KBM-7 (cell line): Measurements from ENCODE around the gene PARP2.
A peak's percentile ranks its signal among the peaks of the same experiment; 100 is the strongest.

Experiments used
- DNase-seq: peaks from one replicate; pipeline ENCODE4 v3.0.0-alpha.2; 2015
- in situ Hi-C: fragments of 300-500 bp; cut with MboI; formaldehyde crosslinking; loops from 2 replicates; pipeline ENCODE4 v1.14.3; 2020; ENCODE audit warnings: low sequenced_read_pairs, low pct_unique_long_range_greater_than_20kb, mixed read lengths

Gene PARP2

GRCh38 chr14:20384321-20384720 is 40.9 kb downstream of the PARP2 start:
- DNase-seq: no peak
- in situ Hi-C loops: no loop called here

GRCh38 chr14:20384886-20385285 is 41.5 kb downstream of the PARP2 start:
- in situ Hi-C loops: no loop called here
- DNase-seq: no peak

- DNase-seq: no peak
- in situ Hi-C loops: no loop called here
Measured at GRCh38 chr14:20386276-20386855, 42.9 kb downstream of the PARP2 start.

GRCh38 chr14:20387576-20387975 is 44.1 kb downstream of the PARP2 start:
- peak; percentile 76 for DNase-seq
- in situ Hi-C loops: no loop called here

GRCh38 chr14:20388159-20388558 is 44.7 kb downstream of the PARP2 start:
- in situ Hi-C loops: no loop called here
- DNase-seq: no peak

DNA sequence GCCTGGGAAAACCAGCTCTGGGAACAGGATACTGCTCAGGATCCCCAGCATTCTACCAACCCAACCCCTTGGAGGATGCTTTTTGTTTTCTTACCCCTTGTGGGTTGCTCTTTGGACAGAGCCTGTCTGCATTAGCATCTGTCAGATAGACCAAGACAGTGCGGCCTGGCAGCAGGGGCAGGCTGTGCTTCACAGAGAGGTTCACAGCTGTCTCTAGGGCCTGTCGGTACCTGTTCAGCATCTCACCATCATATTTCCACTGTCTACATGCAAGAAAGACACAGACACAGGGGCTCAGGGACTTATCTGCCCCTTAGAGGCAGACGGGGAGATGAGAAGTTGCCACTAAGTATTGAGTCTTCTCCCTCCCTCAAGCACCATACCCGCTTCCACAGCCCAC is 48.1 kb downstream of the PARP2 start:
- DNase-seq: no peak
- in situ Hi-C loops: no loop called here

DNA sequence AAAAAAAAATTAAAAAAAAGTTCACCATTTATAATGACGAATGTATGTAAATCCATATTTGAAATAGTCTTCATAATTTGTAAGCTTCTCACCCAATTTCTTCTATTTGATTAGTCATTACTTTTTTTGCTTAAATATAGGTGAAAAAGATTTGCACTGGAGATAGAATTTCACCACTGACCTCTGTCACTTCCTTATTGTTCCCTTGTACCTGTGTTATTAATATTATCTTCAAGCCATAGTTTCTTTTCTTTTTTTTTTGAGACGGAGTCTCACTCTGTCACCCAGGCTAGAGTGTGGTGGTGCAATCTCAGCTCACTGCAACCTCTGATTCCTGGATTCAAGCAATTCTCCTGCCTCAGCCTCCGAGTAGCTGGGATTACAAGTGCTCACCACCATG is 54.1 kb downstream of the PARP2 start:
- in situ Hi-C loops: no loop called here

DNA sequence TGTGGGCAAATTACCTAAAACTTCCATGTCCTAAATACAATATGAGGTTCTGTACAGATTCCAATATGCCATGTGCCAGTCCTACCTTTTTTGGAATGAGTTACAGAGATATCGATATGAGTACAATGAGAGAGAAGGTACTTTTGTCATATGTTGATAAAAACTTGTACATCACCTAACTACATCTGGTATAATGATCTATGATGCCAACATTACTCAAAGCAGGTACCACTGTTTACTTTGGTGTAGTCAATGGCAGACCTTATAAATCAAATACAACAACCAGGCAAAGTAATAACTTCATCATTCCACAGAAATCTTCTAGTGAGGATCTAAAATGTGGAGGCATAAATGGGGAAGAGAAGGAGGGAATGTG is 57.1 kb downstream of the PARP2 start:
- in situ Hi-C loops: no loop called here
- DNase-seq: no peak

More for the DNA sequence above, 54.1 kb downstream of the PARP2 start:
- no peak for DNase-seq

DNA sequence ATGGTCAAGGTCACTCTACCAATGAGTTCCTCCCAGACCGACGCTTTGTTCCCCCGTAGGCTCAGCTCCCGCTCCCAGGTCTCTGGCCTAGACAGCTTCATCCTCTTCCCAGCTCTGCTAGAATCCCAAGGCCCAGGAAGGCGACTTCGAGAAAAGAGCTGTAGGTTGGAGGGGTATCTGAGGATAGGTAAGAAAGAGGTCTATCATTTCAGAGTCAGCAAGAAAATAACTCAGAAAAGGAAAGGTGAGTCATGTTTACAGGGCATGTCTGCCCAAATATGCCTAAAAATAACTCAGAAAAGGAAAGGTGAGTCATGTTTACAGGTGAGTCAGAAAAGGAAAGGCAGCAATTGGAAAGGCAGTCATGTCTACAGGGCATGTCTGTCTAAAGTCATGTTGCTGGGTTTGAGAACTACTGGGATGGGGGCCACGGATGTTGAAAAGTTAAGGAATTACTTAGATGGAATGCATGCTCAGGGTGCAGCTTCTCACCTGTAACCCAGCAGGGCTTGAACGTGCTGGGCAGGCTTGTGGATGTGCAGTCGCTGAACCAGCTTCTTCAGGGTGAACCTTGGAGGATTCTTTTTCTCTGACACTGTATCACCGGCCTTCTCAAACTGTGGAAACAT is 57.6 kb downstream of the PARP2 start:
- no peak for DNase-seq
- in situ Hi-C loops: no loop called here

DNA sequence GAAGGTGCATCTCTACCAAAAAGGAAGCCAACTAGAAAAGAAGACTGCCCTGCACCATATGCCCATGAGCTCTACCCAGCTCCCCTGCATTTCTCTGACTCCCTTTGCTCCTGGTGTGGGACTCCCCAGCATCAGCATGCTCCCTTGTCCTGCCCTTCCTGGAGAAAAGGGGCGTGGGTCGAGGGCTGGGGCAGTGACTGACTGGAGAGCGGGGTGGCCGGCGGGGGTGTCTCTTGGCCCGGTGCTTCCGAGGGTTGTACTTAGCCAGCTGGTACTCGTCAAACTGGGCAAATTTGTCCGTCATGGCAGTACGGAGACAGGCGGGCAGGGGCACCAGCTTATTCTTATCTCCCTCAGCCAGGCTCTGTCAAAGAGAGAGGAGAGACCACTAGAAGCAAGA is 60.1 kb downstream of the PARP2 start:
- no peak for DNase-seq
- in situ Hi-C loops: no loop called here
